GM19239 (cell line): ENCODE data around the gene PMF1.

Source experiments
- DNase-seq: peaks from one replicate; pipeline ENCODE4 v3.0.0; 2011; ENCODE audit warnings: low spot score; ENCODE audit not compliant: insufficient read length
- FAIRE-seq: peaks from 2 replicates; lab custom pipeline; 2011; peaks lifted over from hg19 to GRCh38; lab: Jason Lieb, UNC

PMF1 gene

DNA sequence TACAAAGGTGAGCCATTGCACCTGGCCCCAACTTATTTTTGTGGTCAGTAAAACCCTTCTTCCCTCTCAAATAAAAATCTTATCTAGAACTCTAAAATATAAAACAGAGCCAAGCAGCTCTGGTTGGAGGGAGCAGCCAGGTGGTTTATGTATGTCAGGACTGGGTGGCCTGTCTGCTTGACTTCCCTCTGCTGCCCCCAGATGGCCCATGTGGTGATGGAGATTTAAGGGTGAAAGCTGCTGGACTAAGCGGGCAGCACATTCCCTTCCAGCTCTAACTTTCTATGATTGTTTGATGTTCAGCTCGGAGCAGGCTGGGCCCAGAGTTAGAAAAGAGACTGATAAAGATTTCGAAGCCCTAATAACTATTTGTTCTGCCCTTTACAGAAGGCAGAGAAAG lies 47.0 kb downstream of the PMF1 start:
- no peak for DNase-seq

DNA sequence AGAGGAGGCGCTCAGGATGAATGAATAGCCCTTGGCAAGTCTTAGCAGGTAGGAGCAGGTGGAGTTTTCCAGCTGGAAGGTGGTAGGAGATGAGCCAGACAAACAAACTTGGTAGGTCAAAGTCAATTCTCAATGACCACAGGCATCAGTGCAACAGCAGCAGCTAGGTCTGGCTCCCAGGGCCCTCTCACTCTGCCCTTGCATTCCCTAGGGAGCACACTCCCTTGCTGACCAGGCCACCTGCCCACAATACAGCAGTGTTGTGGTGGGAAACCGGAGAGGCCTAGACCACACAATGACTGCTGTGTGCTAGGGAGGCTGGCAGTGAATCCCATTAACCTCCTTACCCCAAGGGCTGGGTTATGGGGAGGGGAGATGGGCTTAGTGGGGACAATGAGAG lies 48.1 kb downstream of the PMF1 start:
- FAIRE-seq, result no peak

More for the DNA sequence above, 47.0 kb downstream of the PMF1 start:
- FAIRE-seq, result no peak

DNA sequence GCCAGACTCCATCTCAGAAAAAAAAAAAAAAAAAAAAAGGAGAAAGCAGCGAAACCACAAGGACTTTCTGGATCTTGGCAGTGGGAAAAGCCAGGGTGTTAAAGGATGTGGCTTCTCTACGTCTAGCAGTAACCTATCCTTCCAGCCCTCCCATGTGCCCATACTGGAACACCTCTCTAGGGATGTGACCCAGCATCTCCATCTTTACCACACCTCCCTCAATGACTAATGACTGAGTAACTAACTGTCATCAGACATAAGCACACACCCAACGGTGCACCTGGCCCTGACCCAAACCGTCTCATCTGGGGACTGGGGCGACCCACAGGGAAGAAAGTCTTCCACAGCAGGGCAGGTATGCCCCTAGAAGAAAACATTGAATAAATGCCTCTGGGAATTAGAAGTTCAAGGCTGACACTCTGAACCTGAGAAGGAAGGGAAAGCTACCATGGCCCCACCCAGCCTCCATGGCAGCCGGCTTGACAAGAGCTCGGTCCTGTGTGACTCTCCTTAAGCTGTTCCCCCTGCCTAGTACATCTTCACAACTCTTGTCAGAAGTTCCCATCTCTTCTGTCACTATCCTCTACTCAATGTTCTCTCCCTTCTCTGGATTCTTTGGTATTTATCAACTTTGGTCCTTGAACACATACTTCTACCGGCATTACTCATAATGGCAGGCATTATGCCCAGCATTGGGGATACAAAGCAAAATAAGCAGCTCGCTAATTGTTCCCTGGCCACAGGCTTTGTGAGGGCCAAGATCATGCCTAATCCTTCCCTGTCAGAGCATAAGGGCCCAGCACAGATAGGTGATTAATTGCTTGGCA lies 49.9 kb downstream of the PMF1 start:
- FAIRE-seq, result no peak
- DNase-seq, result no peak

More for the DNA sequence above, 48.1 kb downstream of the PMF1 start:
- DNase-seq, result no peak

DNA sequence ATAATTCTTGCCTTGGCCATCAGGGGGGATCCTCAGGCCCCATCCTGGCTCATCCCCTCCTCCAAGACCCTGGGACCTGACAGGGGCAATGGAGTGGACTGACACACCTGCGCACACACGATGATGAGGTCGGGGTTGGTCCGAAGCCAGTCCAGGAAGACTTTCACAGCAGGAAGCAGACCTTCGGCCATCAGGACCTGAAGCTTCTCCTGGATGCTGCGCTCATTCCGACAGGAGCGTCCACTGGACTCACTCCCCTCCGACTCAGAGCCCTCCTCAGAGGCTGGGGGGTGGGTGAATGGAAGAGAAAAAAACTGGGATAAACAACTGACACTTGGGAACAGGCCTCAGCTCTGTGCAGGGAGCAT lies 50.5 kb downstream of the PMF1 start:
- DNase-seq (no peak), FAIRE-seq (no peak)

DNA sequence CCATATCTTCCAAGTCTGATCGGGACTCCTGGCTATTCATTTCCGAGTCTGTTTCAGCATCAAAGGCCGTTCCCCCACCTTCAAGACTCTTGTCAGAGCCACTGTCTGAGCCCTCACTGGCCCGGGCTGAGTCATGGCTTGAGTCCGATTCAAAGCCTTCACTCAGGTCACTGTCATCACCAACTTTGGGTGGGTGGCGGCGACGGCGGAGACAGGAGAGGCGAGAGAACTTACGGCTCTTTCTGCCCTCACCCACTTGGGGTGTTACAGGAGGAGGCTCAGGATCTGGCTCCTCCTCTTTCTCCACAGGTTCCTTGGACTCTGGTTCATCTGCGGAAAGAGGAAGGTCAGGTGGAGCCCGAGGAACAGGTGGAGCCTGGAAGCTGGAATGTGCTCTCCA lies 53.2 kb downstream of the PMF1 start:
- no peak for DNase-seq
- no peak for FAIRE-seq

DNA sequence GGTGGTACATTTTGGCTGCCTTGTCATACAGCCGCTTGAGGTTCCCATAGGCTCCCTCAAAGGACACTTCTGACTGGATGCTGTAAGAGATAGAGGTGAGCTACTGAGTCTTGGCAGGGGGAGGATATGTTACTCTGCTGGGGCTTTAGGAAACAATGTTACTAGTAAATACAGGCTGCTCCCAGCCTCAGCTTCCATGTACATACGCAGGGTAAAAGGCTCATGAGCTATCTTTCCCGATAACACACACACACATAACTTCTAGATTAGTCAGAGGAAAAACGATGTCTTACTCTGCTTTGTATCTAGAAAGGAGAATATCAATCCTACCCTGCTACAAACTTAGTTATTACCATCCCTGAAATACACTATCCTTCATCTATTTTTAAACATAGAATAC lies 55.5 kb downstream of the PMF1 start:
- DNase-seq (no peak), FAIRE-seq (no peak)

DNA sequence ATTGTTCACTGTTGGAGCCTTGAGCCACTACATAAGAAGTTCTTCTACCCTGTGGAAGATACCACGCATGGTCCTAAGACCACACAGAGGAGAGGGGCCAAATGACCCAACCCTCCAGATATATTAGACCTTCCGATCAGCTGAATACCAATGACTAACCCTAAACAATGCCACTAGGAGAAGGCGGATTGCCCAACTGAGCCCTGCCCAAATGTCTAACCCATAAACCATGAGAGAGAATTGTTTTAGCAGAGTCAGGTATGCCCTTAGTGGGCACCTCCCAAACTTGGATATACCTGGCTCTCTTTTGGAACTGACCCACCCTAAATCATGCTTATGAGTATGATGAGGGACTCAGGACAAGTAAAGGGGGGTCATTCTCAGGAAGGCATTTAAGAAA lies 57.5 kb downstream of the PMF1 start:
- DNase-seq (no peak), FAIRE-seq (no peak)

DNA sequence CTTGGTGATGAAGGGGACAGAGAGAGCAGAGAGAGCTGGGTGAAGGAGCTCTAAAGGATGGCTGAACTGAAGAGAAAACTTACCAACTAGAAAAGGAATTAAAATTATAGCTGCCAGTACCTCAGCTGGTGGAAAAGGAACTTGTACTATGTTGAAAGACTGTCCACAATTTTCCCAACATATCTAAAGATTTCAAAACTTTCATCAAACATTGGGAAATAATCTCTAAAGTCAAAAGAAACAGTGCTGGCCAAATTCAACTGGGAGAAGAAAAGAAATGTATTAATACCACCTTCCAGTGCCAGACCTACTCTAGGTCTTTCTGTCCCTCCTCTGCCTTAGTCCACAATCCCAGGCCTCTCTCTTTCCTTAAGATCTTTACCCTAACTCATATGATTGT lies 63.7 kb downstream of the PMF1 start:
- no peak for DNase-seq
- no peak for FAIRE-seq

DNA sequence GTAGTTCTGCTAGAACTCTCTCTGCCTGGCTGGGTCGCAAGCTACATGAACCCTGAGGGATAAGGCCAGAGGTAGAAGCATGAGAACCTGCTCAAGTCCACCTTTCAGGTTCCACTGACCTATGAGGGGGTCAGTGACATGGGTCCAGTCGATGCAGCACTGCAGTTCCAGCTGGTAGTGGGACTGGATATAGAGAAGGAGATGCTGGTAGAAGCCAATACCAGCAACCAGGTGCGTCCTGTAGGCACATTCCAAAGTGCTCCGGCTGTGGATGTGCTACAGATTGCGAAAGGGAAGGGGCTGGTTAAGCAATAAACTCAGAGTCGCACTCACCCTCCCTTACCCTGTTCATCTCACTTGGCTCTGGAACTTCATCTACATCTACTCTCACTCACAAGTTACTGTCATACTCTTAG lies 64.2 kb downstream of the PMF1 start:
- no peak for DNase-seq
- no peak for FAIRE-seq

DNA sequence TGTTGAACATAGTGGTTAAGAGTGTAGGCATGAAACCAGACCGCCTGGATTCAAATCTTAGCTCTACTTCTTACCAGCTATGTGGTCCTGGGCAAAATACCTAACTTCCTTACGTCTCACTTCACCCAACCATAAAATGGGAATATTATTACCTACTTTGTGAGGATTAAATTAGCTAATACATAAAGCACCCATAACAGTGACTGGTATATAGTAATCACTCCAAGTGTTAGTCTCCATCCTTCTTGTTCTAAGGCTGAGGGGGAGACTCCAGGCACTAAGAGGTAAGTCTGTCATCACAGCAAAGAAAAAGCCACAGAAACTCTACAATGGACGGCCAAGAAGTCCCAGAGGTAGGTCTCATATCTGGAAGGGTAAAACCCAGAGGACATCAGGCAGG lies 67.0 kb downstream of the PMF1 start:
- DNase-seq (no peak), FAIRE-seq (no peak)

DNA sequence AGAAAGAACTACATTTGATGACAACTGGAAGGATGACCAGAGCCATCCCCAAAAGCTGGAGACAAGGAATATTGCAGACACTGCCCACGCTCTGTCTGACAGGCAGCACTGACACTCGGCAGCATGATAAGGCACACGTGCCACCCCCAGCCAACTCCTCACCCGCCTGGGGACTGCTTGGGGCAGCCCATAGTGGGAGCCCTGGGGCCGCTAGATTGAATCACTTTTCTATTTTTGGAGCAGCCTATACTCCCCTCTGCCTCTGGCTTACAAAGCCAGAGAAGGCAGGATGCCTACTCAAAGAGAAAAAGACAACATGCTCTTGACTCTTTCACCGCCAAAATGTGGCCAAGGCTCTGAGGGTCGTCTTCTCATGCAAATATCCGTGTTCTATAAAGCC lies 68.5 kb downstream of the PMF1 start:
- FAIRE-seq (no peak), DNase-seq (no peak)

DNA sequence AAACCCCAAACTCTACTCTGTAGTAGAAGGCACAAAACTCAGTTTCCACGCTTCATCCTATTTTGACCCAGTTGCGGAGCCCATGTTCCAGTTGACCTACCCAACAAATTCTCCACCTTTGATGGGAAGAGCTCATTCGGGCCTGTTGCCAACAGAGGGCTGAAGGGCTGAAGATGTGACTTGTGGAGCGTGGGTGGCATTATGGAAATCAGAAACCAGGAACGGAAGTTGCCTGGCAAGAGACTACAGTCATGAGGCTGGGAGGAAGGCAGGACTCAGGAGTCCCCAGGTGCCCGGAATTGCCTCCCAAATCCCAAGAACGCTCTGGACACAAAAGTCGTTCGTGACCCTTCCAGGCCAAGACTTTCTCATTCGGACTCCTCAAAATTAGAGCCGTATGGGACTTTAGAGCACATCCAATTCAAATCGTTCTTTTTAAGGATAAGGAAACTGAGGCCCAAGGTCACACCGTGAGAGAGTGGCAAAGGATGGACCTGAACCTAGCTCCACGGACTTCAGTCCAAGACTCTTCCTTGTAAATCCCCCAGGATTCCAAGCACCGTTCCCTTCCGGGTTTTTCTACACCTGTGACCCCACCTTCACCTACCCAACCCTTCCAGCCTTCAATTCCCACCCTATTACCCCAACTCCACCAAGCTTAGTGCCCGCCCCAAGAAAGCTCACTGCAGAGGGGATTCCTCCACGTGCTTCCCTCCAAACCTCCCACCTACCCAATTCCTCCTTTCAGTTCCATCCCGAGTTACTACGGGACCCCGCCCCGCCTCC lies 69.1 kb downstream of the PMF1 start:
- DNase-seq (no peak), FAIRE-seq (peak; percentile 86)

DNA sequence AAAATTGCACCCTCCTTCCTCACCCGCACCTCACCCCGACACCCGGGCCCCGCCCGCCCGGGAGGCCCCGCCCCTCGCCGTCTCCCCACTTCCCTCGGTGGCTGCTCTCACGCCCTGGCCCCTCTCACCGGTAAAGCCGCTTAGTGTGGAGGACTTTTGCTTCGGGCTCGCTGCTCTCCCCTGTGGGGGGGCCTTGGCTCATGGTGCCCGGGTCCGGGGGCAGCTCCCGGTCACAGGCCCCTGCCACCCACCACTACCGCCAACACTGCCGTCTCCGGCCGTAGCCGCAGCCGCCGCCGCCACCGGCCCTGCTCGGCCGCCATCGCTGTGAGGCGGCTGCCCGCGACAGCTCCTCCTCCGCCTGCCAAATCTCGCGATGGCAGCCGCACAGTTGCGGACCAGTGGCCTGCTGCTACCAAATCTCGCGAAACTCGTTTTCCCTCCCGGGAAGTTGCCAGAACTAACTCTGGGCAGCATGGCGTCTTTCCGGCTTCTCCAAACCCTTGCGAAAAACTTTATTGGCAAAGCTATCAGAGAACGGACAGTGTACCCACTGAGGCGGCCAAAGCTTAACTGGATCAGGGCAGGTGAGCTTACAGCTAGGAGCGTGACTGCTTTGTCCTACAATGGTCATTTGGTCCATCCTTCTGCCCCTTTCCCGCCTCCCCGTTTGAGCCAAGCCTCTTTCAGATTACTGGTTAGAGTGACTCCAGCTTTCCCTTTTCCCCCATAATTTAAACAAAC lies 69.8 kb downstream of the PMF1 start, which contains the start of gene SMG5:
Gene SMG5, minus strand, starts transcription at position 347 of the 744 bp plus-strand sequence. Its CDS starts 145 bp downstream, at position 202.
- DNase-seq, result peak; percentile 91
- peak; percentile 99 for FAIRE-seq

DNA sequence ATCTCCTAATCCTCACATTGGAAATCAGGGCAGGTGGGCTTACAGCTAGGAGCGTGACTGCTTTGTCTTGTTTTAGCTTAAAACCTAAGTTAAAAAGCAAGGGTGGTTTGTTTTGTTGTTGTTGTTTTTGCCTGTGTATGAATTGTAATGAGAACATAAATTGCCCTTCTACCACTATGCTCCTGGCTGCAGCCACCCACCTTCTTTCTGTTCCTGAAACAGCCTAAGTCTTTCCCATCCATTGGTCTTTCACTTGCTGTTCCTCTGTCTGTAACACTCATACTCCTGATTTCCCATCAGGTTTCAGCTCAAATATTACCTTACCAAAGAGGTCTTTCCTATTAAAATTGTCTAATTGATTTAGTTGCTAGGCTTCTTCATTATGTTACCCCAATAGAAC lies 70.7 kb downstream of the PMF1 start:
- peak; percentile 11 for FAIRE-seq
- no peak for DNase-seq

DNA sequence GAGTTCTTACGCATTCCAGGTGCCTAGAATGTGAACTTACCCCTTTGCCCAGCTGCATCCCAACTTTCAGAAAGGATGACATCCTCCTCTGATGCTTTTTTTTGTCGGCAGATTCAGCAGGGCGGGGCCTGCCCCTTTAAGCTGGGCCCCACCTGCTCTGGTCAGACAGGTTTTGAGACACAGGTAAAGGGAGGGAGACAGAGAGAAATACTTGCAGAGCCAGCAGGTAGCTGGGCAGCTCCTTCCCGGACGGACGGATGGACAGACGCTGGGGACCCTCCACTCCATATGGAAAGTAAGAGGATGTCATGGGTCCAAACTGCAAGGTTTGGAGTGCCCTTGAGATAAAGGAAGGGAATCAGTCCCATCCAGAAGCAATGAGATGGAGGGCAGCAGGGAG lies 71.3 kb downstream of the PMF1 start, which contains the start of gene TMEM79:
Gene TMEM79, plus strand, starts transcription at position 214 of the 400 bp plus-strand sequence. CDS start 902 bp downstream, outside the sequence.
- FAIRE-seq, result no peak
- DNase-seq, result no peak

DNA sequence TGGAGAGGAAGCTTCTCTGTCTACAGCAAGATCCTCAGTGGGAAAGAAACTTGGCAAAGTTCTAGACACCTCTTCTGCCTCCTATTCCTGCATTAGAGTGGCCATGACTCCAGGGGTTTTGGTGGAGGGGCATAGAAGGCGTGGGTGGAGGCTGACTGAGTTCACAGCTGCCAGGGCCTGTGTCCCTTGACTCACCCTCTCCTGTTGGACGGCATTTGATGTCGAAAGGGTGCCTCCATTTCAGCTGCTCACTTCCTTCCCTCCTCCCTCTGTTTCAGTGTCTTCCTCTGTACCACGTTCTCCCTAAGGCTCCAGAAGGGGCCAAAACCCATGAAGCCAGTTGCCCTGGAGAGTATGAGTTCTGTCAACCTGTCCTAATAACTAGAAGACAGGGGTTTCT lies 72.0 kb downstream of the PMF1 start:
- DNase-seq (no peak), FAIRE-seq (no peak)

DNA sequence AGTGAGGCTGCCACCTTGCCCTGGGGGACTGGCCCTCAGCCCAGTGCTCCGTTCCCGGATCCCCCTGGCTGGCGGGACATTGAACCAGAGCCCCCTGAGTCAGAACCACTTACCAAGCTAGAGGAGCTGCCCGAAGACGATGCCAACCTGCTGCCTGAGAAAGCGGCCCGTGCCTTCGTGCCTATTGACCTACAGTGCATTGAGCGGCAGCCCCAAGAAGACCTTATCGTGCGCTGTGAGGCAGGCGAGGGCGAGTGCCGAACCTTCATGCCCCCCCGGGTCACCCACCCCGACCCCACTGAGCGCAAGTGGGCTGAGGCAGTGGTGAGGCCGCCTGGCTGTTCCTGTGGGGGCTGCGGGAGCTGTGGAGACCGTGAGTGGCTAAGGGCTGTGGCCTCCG lies 72.6 kb downstream of the PMF1 start:
- no peak for DNase-seq
- FAIRE-seq, result no peak

DNA sequence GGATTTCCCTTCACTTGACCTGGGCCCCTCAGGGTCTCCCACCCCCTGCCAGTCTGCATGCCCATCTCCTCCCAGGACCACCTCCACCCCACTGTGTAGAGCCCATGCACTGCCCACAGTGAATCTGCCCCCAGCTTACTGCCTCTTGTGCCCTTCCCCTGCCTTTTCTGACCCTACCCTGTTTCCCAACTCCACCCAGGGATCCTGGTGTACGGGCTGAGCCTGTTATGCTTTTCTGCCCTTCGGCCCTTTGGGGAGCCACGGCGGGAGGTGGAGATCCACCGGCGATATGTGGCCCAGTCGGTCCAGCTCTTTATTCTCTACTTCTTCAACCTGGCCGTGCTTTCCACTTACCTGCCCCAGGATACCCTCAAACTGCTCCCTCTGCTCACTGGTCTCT lies 73.3 kb downstream of the PMF1 start:
- DNase-seq (no peak), FAIRE-seq (no peak)
